ENCODE results near the gene NAA20. TPM values are rescaled to one million over a fixed set of nuclear protein-coding genes. Genes with fewer than 3 reads are reported as not detected.

NAA20 gene
- total and polyA plus RNA-seq, 2 of the 13 experiments (the other 11 are each of a cell fraction or from before 2014, with no cell fraction given) = 81.9 to 82.8 TPM

DNA sequence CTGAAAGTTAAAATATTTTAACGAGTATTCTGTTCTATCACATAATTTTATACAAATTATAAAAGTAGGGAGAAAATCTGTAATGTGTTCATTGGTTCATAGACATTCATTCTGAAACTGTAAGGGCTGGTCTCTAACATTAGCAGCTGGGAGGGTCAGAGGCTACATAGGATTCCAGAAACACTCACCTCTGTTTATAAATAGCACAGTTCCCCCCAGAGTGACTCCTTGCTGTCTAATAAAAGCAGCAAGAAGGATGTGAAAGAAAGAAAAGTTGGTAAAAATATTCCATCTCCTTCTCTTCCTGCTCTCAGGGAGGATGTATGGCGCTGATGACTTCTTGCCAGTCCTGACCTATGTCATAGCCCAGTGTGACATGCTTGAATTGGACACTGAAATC is 25.3 kb upstream of the NAA20 start:
- in situ Hi-C loops (cut with HindIII; ENCODE audit: extremely low pct_ligation_motif_present, low pct_unique_long_range_greater_than_20kb) = no loop called here
- H3K9ac ChIP-seq (ENCODE audit: insufficient read depth, low read depth, low read length) = no peak overlapping the region
- no peak for FAIRE-seq

DNA sequence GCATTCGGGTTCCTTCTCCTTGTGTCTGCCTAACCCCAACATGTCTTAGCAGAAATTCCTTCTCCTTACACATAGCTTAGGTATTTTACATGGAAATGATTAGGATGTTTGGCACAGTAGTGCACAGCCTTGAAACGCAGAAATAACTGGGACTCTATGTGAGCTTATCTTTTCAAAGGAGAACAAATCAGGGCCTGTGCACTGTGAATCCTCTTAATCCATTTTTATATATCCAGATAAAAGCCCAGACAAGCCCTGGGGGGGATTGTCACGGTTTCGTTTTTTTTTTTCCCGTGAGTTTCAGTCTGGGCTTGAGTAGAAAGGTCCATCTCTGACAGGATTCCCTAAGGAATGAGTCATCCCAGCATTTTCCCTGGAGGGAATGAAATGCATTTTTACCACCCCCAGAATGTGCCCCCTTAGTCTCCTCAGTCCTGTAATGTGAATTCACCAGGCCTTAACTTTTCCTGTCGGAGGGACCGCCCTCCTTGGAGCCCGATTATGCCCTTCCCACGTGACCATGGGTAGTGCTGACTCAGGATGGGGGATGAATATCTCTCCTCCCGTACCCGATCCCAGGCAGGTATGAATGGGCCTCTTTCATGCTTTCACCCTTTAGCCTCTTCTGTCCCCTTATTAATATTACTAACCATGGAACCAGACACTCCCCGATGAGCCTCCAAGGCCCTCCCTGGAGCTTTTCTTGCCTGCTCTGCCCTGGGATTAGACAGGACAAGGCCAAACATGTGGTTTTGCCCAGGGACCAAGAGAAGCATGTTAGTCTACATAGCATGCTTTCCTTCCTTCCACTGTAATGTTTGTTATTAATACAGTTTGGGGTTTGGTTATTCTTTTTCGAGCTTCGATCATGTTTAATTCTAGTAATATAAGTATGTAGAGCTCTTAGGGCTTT is 23.9 kb upstream of the NAA20 start:
- no peak for FAIRE-seq
- no peak overlapping the region for H2AFZ ChIP-seq (ENCODE audit: low read length)
- TF ChIP-seq, protein P1, sequence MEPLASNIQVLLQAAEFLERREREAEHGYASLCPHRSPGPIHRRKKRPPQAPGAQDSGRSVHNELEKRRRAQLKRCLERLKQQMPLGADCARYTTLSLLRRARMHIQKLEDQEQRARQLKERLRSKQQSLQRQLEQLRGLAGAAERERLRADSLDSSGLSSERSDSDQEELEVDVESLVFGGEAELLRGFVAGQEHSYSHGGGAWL (CRISPR knock-in tag; IDR thresholded peaks at IDR 0.05) = no peak
- TF ChIP-seq PHF20 (CRISPR knock-in tag; IDR thresholded peaks at IDR 0.05) (0 out of 2 replicates have a peak, but pooled peaks have one; percentile 38), MAFK (conservative IDR thresholded peaks at IDR 0.05 in 1 of 2, IDR thresholded peaks at IDR 0.05 in 1 of 2; ENCODE audit: low read length in 2 of 2) (peak; percentile 79 to 87), FOSL2 (CRISPR knock-in tag; IDR thresholded peaks at IDR 0.05) (peak; percentile 60), KDM2A (CRISPR knock-in tag; IDR thresholded peaks at IDR 0.05; ENCODE audit: borderline replicate concordance, low read depth) (peak; percentile 44; the same call in 1 of the 2 replicates), ZNF713 (CRISPR knock-in tag; IDR thresholded peaks at IDR 0.05) (0 out of 2 replicates have a peak, but pooled peaks have one; percentile 28), SOX5 (CRISPR knock-in tag; IDR thresholded peaks at IDR 0.05; ENCODE audit: borderline replicate concordance) (0 out of 2 replicates have a peak, but pooled peaks have one; percentile 15), SMC3 (IDR thresholded peaks at IDR 0.05; ENCODE audit: low read length) (peak; percentile 23; the same call in 1 of the 2 replicates), MAFG (CRISPR knock-in tag; IDR thresholded peaks at IDR 0.05) (peak; percentile 63; the same call in 1 of the 2 replicates)
- TF ChIP-seq, protein P2, sequence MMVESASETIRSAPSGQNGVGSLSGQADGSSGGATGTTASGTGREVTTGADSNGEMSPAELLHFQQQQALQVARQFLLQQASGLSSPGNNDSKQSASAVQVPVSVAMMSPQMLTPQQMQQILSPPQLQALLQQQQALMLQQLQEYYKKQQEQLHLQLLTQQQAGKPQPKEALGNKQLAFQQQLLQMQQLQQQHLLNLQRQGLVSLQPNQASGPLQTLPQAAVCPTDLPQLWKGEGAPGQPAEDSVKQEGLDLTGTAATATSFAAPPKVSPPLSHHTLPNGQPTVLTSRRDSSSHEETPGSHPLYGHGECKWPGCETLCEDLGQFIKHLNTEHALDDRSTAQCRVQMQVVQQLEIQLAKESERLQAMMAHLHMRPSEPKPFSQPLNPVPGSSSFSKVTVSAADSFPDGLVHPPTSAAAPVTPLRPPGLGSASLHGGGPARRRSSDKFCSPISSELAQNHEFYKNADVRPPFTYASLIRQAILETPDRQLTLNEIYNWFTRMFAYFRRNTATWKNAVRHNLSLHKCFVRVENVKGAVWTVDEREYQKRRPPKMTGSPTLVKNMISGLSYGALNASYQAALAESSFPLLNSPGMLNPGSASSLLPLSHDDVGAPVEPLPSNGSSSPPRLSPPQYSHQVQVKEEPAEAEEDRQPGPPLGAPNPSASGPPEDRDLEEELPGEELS (CRISPR knock-in tag; IDR thresholded peaks at IDR 0.05) = no peak

More for the DNA sequence above, 25.3 kb upstream of the NAA20 start:
- no peak overlapping the region for H2AFZ ChIP-seq (ENCODE audit: low read length)
- intact Hi-C loops (cut with micrococcal nuclease; ENCODE audit: unreplicated experiment) = no loop called here
- H3K79me2 ChIP-seq (ENCODE audit: insufficient read depth, low read length) = no peaks in the 10 kb centered on the region
- H3K4me1 ChIP-seq (ENCODE audit: insufficient read depth, low read length) = peaks cover 21% of the 10 kb centered on the region
- H3K4me2 ChIP-seq (ENCODE audit: low read depth, low read length) = no peak overlapping the region
- ATAC-seq = no peak
- H3K27ac ChIP-seq (ENCODE audit: extremely low read length, insufficient read depth, low read length) = no peak overlapping the region
- H3K36me3 ChIP-seq (replicated peaks in 1 of 2; ENCODE audit: control insufficient read depth in 1 of 2, insufficient read depth in 2 of 2, low read length in 2 of 2) = no peaks in the 10 kb centered on the region
- no peak for DNase-seq (ENCODE audit: low spot score)
- TF ChIP-seq CBX2 (IDR thresholded peaks at IDR 0.05; ENCODE audit: low read depth, low read length) (no peak), CBX2 (CRISPR knock-in tag; IDR thresholded peaks at IDR 0.05; ENCODE audit: low read depth) (no peak), KLF6 (CRISPR knock-in tag; IDR thresholded peaks at IDR 0.05) (no peak), CBX1 (IDR thresholded peaks at IDR 0.05; ENCODE audit: low read depth) (no peak), ZNF772 (CRISPR knock-in tag; IDR thresholded peaks at IDR 0.05) (no peak), TBL1XR1 (IDR thresholded peaks at IDR 0.05; ENCODE audit: borderline replicate concordance, low read length, partially characterized antibody) (no peak), MBD4 (IDR thresholded peaks at IDR 0.05; ENCODE audit: borderline replicate concordance, low read length) (no peak)
- TF ChIP-seq, protein P3, sequence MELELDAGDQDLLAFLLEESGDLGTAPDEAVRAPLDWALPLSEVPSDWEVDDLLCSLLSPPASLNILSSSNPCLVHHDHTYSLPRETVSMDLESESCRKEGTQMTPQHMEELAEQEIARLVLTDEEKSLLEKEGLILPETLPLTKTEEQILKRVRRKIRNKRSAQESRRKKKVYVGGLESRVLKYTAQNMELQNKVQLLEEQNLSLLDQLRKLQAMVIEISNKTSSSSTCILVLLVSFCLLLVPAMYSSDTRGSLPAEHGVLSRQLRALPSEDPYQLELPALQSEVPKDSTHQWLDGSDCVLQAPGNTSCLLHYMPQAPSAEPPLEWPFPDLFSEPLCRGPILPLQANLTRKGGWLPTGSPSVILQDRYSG (CRISPR knock-in tag; IDR thresholded peaks at IDR 0.05) = no peak
- no TSS peak for BruUV-seq (replicated peaks)
- no peaks in the 10 kb centered on the region for H4K20me1 ChIP-seq (ENCODE audit: insufficient read depth, low read length)
- POLR2A ChIA-PET = no interaction called here
- CTCF ChIA-PET (ENCODE audit: low intra/inter-chr PET ratio, low total read pairs) = no interaction called here
- H3K9me3 ChIP-seq (ENCODE audit: low read length) = no peaks in the 10 kb centered on the region
- no peak overlapping the region for H3K4me3 ChIP-seq (replicated peaks in 1 of 3; ENCODE audit: insufficient read depth in 1 of 3, low read depth in 2 of 3, low read length in 3 of 3)
- no peaks in the 10 kb centered on the region for H3K27me3 ChIP-seq (ENCODE audit: control insufficient read depth in 1 of 2, insufficient read depth in 2 of 2, low read length in 2 of 2)
- WGBS (ENCODE audit: low lambda C conversion rate) = 60% methylated on average over 2 of the region's 2 CpGs

More for the DNA sequence above, 23.9 kb upstream of the NAA20 start:
- Histone ChIP-seq H4K20me1 (ENCODE audit: insufficient read depth, low read length) (no peaks in the 10 kb centered on the region), H3K27me3 (ENCODE audit: control insufficient read depth in 1 of 2, insufficient read depth in 2 of 2, low read length in 2 of 2) (no peaks in the 10 kb centered on the region), H3K36me3 (replicated peaks in 1 of 2; ENCODE audit: control insufficient read depth in 1 of 2, insufficient read depth in 2 of 2, low read length in 2 of 2) (no peaks in the 10 kb centered on the region), H3K9me3 (ENCODE audit: low read length) (no peaks in the 10 kb centered on the region), H3K4me2 (ENCODE audit: low read depth, low read length) (peak overlapping the region; percentile 33), H3K27ac (ENCODE audit: extremely low read length, insufficient read depth, low read length) (no peak overlapping the region), H3K79me2 (ENCODE audit: insufficient read depth, low read length) (no peaks in the 10 kb centered on the region), H3K4me3 (replicated peaks in 1 of 3; ENCODE audit: insufficient read depth in 1 of 3, low read depth in 2 of 3, low read length in 3 of 3) (0 out of 6 replicates have a peak overlapping the region, but pooled peaks of 1 of the 3 experiments have one; percentile 8), H3K9ac (ENCODE audit: insufficient read depth, low read depth, low read length) (0 out of 2 replicates have a peak overlapping the region, but pooled peaks have one; percentile 4), H3K4me1 (ENCODE audit: insufficient read depth, low read length) (peaks cover 21% of the 10 kb centered on the region)
- in situ Hi-C loops (cut with HindIII; ENCODE audit: extremely low pct_ligation_motif_present, low pct_unique_long_range_greater_than_20kb) (no loop called here), intact Hi-C loops (cut with micrococcal nuclease; ENCODE audit: unreplicated experiment) (no loop called here)
- POLR2A ChIA-PET = interaction anchor here (1.0 to 1.4 kb wide), 2 partner anchors 9 to 24 kb away, joined by 3 to 4 read pairs; partner anchors contain the start of gene NAA20
- DNase-seq (ENCODE audit: low spot score) = peak; percentile 43
- no TSS peak for BruUV-seq (replicated peaks)
- CTCF ChIA-PET (ENCODE audit: low intra/inter-chr PET ratio, low total read pairs) = interaction anchor here (1.2 to 1.3 kb wide), 2 partner anchors 90 to 209 kb away, joined by 3 read pairs; no protein-coding TSS in a partner anchor
- WGBS (ENCODE audit: low lambda C conversion rate) = 67% methylated on average over 14 of the region's 14 CpGs
- peak; percentile 63 for ATAC-seq
